Measurements from ENCODE around the gene MIP. TPM values are rescaled to one million over a fixed set of nuclear protein-coding genes. Genes with fewer than 3 reads are reported as not detected.
"Not testable (repeated sequence)": the region's sequence is repeated elsewhere in the genome, so short reads cannot be mapped to it uniquely, and the experiment has no call there.

MIP gene
- total RNA-seq, 6 donors from 2014 or later: not detected

DNA sequence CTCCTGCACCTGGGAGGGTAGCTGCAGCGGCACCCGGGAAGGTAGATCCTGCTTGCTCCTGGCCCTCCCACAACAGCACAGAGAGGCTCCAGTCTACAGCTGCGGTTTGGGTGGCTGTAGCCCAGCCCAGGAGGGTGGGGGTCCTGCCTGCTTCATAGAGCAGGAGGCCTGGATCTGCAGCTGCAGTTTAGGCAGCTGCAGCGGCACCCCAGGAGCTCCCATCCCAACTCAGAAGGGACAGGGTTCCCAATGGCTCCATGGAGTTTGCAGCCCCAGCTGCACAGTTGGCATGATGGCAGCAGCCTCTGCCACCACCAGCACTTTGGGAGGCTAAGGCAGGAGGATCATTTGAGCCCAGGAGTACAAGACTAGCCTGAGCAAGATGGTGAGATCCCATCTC lies 43.7 kb downstream of the MIP start:
- no peaks in the 10 kb centered on the region for H3K27me3 ChIP-seq
- no peaks in the 10 kb centered on the region for H3K4me1 ChIP-seq
- DNase-seq (peak in 1 of 2 donors; percentile 42), ATAC-seq (ENCODE audit: low FRiP score in 2 of 2) (no peak)
- H3K9me3 ChIP-seq: no peaks in the 10 kb centered on the region
- no peak overlapping the region for H3K4me3 ChIP-seq
- WGBS, 2 donors: 100% methylated on average over 3 of the region's 4 CpGs; no CpG with 5 or more reads in 1 of the 2 donors
- no peak overlapping the region for H3K27ac ChIP-seq
- H3K36me3 ChIP-seq: no peaks in the 10 kb centered on the region
- TF ChIP-seq, protein P1, sequence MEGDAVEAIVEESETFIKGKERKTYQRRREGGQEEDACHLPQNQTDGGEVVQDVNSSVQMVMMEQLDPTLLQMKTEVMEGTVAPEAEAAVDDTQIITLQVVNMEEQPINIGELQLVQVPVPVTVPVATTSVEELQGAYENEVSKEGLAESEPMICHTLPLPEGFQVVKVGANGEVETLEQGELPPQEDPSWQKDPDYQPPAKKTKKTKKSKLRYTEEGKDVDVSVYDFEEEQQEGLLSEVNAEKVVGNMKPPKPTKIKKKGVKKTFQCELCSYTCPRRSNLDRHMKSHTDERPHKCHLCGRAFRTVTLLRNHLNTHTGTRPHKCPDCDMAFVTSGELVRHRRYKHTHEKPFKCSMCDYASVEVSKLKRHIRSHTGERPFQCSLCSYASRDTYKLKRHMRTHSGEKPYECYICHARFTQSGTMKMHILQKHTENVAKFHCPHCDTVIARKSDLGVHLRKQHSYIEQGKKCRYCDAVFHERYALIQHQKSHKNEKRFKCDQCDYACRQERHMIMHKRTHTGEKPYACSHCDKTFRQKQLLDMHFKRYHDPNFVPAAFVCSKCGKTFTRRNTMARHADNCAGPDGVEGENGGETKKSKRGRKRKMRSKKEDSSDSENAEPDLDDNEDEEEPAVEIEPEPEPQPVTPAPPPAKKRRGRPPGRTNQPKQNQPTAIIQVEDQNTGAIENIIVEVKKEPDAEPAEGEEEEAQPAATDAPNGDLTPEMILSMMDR (IDR thresholded peaks at IDR 0.05): no peak
- no peak for TF ChIP-seq POLR2AphosphoS5 (IDR thresholded peaks at IDR 0.05)
- TF ChIP-seq POLR2A (IDR thresholded peaks at IDR 0.05): no peak
- TF ChIP-seq EP300 (IDR thresholded peaks at IDR 0.05): no peak

DNA sequence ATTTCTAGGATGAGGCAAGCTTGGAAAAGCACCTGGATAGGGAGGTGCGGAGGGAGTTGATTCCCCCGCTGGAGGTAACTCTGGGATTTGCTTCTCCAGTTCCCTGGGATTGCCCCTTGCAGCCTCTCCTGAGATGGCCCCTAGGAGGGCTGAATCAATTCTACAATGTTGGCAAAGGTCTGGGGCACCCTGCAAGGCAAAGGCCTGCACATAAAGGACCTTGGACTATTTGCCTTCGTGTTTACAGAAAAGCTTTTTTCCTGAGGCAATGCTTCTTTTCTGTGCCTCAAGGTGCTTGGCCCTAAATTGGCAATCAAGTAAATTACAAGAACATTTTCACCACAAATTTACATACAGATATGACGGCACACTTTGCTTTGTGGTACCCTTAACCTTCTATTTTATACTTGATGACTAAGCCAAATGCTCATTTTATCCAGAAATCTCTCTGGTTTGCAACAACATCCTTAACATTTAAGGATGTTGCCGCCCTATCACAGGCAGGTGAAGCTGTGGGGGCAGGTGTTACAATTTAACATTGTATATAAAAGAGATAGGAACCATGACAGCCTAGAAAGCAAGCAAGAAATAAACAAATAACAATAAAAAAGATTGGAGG lies 45.5 kb downstream of the MIP start:
- H3K27ac ChIP-seq: no peak overlapping the region
- TF ChIP-seq EP300 (IDR thresholded peaks at IDR 0.05) (no peak), POLR2A (IDR thresholded peaks at IDR 0.05) (no peak), POLR2AphosphoS5 (IDR thresholded peaks at IDR 0.05) (no peak)
- TF ChIP-seq, protein P1 (IDR thresholded peaks at IDR 0.05): no peak
- H3K27me3 ChIP-seq: no peaks in the 10 kb centered on the region
- H3K36me3 ChIP-seq: no peaks in the 10 kb centered on the region
- H3K9me3 ChIP-seq: no peaks in the 10 kb centered on the region
- ATAC-seq (ENCODE audit: low FRiP score in 2 of 2): no peak
- no peak overlapping the region for H3K4me3 ChIP-seq
- no peak for DNase-seq
- H3K4me1 ChIP-seq: no peaks in the 10 kb centered on the region
- WGBS, 2 donors: 90 to 93% methylated on average over 5 of the region's 5 CpGs

DNA sequence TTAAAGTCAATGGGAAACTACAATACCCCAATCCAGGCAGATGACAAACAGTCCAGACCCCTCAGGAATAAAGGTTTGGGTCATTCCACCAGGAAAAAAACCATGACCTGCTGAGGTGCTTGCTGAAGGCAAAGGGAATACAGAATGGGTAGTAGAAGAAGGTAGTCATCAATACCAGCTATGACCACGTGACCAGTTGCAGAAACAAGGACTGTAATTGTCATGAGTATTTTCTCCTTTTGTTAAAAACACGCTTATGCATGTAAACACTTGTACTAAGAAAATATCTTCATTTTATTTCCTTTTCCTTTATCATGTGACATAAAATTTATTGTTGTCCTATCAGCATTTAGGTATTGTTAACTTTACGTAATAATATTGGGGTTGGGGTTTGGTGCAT lies 50.2 kb downstream of the MIP start:
- H3K36me3 ChIP-seq; H3K27me3 ChIP-seq; H3K4me3 ChIP-seq; H3K27ac ChIP-seq; H3K9me3 ChIP-seq; H3K4me1 ChIP-seq; ATAC-seq (ENCODE audit: low FRiP score in 2 of 2); DNase-seq: not testable (repeated sequence)
- WGBS, 2 donors: 88 to 94% methylated on average over 3 of the region's 3 CpGs

DNA sequence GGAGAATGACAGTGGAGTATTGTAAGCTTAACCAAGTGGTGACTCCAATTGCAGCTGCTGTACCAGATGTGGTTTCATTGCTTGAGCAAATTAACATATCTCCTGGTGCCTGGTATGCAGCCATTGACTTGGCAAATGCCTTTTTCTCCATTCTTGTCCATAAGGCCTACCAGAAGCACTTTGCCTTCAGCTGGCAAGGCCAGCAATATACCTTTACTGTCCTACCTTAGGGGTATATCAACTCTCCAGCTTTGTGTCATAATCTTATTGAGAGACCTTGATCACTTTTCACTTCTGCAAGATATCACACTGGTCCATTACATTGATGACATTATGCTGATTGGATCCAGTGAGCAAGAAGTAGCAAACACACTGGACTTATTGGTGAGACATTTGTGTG lies 52.8 kb downstream of the MIP start:
- ATAC-seq (ENCODE audit: low FRiP score in 2 of 2); H3K27me3 ChIP-seq; H3K36me3 ChIP-seq; DNase-seq; H3K27ac ChIP-seq; H3K4me1 ChIP-seq; H3K4me3 ChIP-seq: not testable (repeated sequence)
- peaks cover 0 to 16% (median 8%) of the 10 kb centered on the region in 4 donors for H3K9me3 ChIP-seq

DNA sequence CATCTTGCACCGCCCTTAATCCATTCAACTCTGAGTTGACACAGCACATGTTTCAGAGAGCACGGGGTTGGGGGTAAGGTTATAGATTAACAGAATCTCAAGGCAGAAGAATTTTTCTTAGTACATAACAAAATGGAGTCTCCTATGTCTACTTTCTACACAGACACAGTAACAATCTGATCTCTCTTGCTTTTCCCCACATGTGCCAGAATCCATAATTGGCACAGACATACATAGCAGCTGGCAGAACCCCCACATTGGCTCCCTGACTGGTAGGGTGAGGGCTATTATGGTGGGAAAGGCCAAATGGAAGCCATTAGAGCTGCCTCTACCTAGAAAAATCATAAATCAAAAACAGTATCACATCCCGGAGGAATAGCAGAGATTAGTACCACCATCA lies 53.3 kb downstream of the MIP start:
- DNase-seq; H3K36me3 ChIP-seq; ATAC-seq (ENCODE audit: low FRiP score in 2 of 2); H3K4me3 ChIP-seq; H3K4me1 ChIP-seq; H3K27me3 ChIP-seq; H3K27ac ChIP-seq: not testable (repeated sequence)
- WGBS, 2 donors: 69 to 91% methylated on average over 1 to 2 of the region's 3 CpGs
- H3K9me3 ChIP-seq: peaks cover 0 to 16% (median 8%) of the 10 kb centered on the region in 4 donors

Other genes with a start within 250 kb of the MIP start
- 10 to 100 TPM; 38.8 to 94.3 (median 62.1) TPM for gene RNF41, start 232.7 kb downstream of the MIP start, total RNA-seq
- 10 to 100 TPM in 4 of 6 donors, 1 to 10 TPM in 2; 4.2 to 23.1 (median 17.6) TPM for gene NABP2, start 230.3 kb downstream of the MIP start, total RNA-seq
- 1 to 10 TPM in 2 of 6 donors, under 1 TPM in 1, not detected in 3; 0.37 to 1.2 (median 1.1) TPM for gene SLC39A5, start 224.6 kb downstream of the MIP start, total RNA-seq
- 10 to 100 TPM; 17.6 to 48.2 (median 28.8) TPM for gene ANKRD52, start 196.3 kb downstream of the MIP start, total RNA-seq
- 10 to 100 TPM; 12.8 to 26.3 (median 17.5) TPM for gene COQ10A, start 187.7 kb downstream of the MIP start, total RNA-seq
- gene CS, start 154.3 kb downstream of the MIP start, total RNA-seq: 100 to 1,000 TPM in 5 of 6 donors, 10 to 100 TPM in 1; 99.9 to 201 (median 151) TPM
- 100 to 1,000 TPM in 1 of 6 donors, 10 to 100 TPM in 5; 50.3 to 105 (median 61.4) TPM for gene CNPY2, start 138.7 kb downstream of the MIP start, total RNA-seq
- 100 to 1,000 TPM in 1 of 6 donors, 10 to 100 TPM in 5; 19.5 to 227 (median 74.4) TPM for gene PAN2, start 120.7 kb downstream of the MIP start, total RNA-seq
- 1 to 10 TPM in 1 of 6 donors, under 1 TPM in 1, not detected in 4; 0.81 to 1.1 TPM for gene IL23A, start 115.8 kb downstream of the MIP start, total RNA-seq
- 100 to 1,000 TPM in 5 of 6 donors, 10 to 100 TPM in 1; 96.1 to 553 (median 178) TPM for gene STAT2, start 94.5 kb downstream of the MIP start, total RNA-seq
- under 1 TPM in 1 of 6 donors, not detected in 5; 0.20 TPM for gene APOF, start 91.8 kb downstream of the MIP start, total RNA-seq
- gene TIMELESS, start 5.2 kb downstream of the MIP start, total RNA-seq: 10 to 100 TPM in 2 of 6 donors, 1 to 10 TPM in 4; 5.6 to 14.7 (median 9.5) TPM
- gene SPRYD4, start 13.9 kb upstream of the MIP start, total RNA-seq: 1 to 10 TPM; 1.8 to 3.3 (median 3.0) TPM
- gene GLS2, start 33.5 kb upstream of the MIP start, total RNA-seq: 10 to 100 TPM in 1 of 6 donors, 1 to 10 TPM in 5; 2.0 to 11.6 (median 5.0) TPM
- 100 to 1,000 TPM in 1 of 6 donors, 10 to 100 TPM in 5; 43.0 to 113 (median 78.4) TPM for gene RBMS2, start 67.2 kb upstream of the MIP start, total RNA-seq
- gene BAZ2A, start 175.7 kb upstream of the MIP start, total RNA-seq: 100 to 1,000 TPM in 2 of 6 donors, 10 to 100 TPM in 4; 74.5 to 245 (median 95.5) TPM
- 100 to 1,000 TPM; 245 to 404 (median 317) TPM for gene ATP5F1B, start 191.3 kb upstream of the MIP start, total RNA-seq
- gene PTGES3, start 233.6 kb upstream of the MIP start, total RNA-seq: 100 to 1,000 TPM in 3 of 6 donors, 10 to 100 TPM in 3; 41.9 to 156 (median 105) TPM